ENCODE measurements around the gene GFPT2.

The GFPT2 gene

DNA sequence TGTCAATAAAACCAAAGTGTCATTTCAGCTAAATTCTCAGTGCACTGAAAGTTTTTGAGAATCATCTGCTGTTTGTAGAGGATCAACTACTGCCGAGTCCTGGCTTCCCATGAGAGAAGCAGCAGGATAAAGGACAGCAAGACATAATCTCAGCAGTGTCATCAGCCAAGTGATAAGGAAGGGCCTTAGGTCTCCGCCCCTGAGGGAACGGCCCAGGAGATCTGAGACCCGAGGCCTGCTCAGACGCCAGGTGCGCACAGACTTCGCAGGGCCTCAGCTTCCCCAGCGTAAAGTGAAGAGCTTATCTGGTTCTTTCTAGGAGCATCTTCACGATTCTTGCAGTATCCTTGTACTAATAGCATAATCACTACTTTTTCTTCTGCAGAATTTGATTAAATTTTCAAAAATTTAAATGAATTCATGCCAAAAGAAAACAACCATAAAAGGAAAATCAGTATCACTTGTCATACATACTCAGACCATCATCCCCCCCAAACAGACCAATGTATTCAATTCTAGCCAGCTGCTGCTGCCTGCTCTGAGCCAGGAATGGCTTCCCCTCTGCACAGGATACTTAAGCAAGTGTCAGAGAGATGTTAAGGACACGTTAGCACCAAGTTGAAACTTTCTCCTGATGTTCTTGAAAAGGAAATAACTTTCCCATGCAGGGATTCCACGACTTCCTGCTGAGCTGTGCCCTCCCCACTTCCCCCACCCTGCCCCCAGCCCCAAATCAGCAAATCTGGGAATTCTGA is 2.2 kb downstream of the GFPT2 start:
- DNase-seq: no peak

DNA sequence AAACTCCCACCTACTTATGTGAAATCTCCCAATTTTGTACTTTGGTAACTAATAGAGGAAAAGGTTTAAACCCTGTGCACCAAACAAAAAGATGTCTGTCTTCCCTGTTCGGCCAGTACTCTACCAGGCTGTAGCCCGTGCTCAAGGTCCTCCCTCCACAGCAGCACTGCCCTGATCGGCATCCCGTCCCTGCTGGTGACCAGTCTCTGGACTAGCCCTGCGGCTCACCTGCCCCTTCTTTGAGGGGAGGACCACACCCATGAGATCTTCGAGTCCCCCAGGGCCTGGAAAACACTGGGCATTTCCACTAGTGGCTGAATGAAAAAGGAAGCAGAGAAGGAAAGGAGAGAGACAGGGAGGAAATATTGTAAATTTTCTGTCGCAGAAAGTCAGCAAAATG is 2.8 kb downstream of the GFPT2 start:
- DNase-seq: no peak

DNA sequence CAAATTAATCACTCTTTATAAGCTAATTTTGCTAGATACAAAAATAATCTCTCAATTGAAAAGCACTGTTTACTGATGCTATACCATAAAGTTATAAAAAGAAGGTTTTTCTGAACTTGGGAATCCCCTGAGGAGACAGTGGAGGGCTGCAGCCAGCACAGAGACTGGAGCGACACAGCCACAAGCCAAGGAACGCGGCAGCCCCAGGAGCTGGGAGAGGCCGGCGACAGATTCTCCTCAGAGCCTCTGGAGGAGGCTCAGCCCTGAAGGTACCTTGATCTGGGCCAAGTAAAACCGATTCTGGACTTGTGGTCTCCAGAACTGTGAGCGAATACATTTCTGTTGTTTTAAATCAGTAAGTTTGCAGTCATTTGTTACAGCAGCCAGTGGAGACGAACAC is 3.7 kb downstream of the GFPT2 start:
- no peak for DNase-seq

DNA sequence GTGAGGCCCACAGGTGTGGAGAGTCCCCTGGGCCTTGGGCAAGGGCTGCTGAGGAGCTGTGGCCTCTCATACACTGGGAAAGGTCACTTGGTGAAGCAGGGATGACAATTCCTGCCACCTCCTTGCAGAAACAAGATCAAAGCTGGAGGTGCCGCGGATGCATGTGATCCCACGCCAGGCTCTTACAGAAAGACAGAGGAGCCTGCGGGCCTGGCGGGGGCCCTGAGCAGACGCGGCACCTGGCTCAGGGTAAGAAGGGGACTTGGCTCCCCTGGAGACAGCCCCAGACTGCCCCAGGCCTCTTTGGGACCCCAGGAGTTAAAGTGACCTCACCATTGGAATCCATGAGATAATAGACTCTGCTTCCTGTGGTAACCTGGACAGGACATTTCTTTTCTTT is 4.8 kb downstream of the GFPT2 start:
- DNase-seq: no peak

DNA sequence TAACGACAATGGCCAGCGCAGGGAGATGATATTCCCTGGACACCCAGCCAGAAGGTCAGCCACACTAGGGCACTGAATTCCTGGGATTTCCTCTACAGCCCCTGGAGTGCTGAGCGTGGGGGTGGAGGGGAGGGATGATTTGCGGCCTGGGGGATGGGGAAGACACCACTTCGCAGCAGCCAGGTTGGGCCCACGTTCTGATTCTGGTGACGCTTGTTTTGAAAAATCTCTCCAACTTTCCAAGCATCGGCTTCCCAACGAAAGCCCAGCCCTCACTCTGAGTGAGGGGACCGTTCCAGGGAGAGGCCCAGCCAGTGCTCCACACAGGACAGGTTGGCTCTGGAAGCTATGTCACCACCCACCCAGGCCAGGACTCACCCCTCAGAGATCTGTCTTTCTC is 5.4 kb downstream of the GFPT2 start:
- no peak for DNase-seq

DNA sequence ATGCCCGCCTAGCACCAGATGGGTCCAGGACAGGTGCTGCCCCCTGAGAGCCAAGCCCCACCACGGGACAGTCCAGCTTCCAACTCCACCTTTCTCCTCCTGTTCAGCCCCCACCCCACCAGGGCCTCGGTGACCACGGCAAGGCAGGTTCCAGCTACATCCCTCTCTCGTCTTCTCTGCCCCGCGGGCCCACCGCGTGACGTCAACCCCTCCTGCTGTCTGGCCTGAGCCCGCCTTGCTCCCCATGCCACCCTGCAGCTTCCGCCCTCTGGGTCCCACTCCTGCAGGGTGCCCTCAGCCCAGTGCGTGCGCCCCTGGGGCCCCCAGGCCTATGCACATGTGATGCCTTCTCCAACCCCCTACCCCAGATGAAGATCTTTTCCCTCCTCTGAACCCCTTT is 6.8 kb downstream of the GFPT2 start:
- DNase-seq: no peak

GRCh38 chr5:180345781-180346180 is 7.4 kb downstream of the GFPT2 start:
- DNase-seq: no peak

DNA sequence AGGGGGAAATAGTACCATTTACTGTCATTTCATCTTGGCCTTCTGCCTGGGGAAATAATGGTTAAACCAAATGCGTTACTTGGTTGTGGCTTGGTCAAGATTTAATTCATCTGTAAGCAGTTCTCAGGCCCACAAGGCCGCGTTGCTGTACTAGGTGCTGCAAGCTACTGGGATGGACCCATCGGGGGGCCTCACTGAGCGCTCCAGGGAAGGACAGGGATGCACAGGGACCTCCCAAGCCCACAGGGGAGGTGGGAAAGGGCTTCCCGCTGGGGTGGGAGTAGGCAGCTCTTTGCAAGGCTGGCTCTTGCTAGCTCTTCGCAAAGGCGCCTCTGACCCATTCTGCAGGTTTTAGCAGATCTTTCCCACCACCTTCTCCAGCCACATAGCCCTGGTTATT is 8.0 kb downstream of the GFPT2 start:
- no peak for DNase-seq

DNA sequence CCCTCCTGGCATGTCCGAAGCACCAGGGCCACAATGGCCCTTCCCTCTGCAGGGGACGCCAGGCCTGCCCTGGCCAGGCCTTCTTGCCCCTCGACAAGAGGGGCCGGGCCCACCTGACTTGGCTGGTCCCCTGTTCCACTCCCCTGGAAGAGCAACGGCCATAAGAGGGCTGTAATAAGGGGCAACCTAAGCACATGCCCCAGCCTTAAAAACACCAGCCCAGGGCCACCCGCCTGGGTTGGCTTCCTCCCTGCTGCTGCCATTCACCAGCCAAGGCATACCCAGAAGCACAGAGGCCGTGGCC is 8.5 kb downstream of the GFPT2 start:
- no peak for DNase-seq

DNA sequence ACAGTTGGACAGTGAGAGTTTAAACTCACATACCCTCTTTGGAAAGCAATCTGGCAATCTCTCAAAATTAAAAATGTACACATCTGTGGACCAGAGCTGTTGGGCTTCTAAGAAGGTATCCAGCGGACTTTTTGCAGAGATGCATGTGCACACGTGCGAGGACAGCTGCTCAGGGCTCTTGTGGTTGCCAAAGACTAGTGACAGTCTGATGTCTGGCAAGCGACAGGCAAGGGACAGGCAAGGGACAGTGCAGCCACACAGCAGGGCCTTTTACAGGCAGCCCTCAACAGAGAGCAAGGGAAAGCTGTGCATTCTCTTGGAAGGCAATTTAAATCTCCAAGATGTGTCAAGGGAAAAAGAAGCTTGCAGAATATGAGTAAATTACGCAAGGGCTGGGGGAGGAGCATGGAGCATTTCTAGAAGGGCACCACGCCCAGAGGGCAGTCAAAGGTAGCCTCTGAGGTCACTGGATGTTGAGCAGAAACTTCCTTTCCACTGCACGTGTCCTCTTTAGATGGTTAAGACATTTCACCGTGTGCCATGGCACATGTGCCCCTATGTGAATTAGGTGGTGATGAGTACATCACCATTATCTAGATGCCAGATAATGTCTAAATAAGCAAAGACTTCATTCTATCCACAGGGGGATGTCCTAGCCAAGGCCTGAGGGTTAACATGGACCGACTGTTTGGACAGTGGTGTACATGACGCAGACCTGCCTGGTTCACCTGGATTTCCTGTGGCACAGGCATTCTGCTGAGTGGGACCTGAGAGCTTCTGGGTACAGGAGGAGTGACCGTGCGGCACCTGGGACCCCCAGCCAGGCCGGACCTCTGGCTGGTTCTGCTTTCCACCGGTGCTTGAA is 9.1 kb downstream of the GFPT2 start:
- DNase-seq: no peak

DNA sequence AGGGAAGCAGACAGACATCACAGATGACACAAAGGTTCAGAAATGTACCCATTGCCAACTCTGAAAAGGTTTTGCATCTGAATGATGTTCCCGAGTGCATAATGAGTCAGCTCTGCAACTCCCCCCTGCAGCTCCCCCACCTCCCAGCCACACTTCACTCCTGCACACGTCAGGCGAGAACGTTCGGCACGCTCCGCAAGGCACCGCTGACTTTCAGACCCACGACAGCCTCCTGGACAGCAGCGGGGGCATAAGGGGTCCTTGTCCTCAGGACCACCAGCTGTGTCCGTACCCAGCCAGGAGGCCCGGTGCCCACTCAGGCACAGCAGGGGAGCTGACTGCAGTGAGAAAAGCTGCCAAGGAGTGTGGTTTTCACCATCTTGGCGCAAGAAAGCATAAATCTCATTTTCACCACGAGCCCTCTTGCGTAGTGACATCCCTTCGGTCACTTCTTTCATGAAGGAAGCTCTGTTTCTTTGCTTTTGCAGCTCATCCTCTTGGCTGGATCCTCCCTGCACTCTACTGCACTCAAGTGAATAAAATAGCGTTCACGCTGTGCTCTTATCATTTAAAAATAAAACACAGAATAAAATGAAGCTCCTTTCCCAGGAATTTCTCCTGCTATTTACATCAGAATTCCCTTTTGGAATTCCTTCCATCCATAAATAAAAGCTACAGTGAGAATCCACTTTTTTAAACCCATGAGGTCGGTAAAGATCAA is 9.9 kb downstream of the GFPT2 start:
- no peak for DNase-seq

DNA sequence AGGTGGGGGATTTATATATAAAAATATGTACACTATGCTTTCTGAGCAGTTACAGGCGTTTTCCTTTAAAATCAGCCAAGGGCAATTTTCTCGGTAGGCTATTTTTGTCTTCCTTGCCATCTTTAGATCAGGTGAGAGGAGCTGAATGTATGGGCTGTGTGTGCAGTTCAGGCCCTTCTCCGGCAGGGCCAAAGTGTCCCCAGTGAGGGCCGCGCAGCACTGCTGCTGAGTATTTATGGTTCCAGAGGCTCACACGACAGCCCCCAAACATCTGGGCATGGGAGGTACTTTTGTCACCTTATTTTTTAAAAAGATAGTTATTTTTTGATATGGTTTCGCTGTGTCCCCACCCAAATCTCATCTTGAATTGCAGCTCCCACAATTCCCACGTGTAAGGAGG is 11.5 kb downstream of the GFPT2 start:
- DNase-seq: no peak

DNA sequence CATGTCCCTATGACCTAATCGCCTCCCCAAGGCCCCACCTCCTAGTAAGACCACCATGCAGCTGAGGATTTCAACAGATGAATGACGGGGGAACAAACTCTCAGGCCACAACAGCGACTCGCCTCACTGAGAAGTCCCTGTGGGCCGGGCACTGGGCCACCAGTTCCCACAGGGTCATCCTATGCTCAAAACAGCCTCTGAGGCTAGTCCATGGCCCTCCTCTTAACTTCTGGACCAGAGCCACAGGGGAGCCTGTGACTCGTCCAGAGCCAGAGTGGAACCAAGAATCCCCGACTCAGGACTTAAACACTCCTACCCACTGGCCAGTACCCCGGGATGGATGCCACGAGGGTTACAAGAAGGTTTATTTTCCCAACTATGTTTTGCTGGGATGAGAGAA is 12.3 kb downstream of the GFPT2 start:
- DNase-seq: no peak

DNA sequence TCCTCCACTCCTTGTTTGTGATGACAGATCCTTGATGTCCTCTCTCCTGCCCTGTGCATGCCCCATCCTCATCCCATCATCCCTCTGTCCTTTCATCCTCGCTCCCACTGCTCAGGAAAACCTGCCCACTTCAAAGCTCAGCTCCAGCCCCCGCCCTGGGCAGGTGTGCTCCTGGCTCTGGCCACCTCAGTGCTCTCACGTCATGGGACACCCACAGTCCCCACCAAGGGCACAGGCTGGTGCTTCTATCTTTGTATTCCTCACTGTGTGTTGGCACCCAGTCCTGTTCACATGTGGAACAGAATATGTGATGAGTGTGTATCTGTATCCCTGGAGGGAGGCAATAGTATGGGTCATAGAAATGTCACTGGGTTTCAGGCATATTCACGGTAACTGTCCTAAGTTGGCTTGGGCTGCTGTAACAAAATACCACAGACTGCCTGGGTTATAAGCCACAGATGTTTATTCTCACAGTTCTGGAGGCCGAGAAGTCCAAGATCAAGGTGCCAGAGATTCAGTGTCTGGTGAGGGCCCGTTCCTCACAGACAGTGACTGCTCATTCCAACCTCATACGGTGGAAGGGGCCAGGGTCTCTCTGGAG is 13.5 kb downstream of the GFPT2 start:
- DNase-seq: no peak

DNA sequence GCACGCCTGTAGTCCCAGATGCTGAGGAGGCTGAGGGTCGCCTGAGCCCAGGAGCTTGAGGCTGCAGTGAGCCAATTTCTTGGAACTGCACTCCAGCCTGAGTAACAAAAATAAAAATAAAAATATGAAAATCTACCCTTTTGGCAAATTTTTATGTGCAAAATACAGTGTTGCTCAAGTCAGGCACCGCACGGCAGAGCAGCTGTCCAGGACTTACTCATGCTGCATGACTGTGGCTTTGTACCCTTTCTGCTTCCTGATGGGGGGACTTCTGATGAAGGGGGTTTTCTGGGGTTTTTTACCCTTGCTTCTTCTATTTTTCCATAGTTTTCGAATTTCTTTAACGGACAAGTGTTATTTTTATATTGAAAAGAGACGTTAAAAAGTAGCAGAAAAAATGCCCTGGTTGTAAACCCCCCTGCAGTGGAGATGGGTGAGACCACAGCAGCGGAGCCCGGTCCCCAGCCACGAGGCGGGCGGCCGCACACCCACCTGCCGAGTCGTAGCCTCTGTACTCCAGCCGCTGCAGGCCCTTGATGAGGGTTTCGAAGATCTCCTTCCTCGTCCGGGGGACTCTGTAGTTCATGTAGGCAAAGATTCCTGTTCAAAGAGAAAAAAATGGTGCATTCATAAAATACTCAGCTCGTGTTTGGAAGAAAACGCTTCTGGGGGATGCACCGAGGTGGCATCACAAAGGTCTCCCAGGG is 15.0 kb downstream of the GFPT2 start:
- no peak for DNase-seq

GRCh38 chr5:180336234-180337020 is 16.7 kb downstream of the GFPT2 start:
- no peak for DNase-seq

DNA sequence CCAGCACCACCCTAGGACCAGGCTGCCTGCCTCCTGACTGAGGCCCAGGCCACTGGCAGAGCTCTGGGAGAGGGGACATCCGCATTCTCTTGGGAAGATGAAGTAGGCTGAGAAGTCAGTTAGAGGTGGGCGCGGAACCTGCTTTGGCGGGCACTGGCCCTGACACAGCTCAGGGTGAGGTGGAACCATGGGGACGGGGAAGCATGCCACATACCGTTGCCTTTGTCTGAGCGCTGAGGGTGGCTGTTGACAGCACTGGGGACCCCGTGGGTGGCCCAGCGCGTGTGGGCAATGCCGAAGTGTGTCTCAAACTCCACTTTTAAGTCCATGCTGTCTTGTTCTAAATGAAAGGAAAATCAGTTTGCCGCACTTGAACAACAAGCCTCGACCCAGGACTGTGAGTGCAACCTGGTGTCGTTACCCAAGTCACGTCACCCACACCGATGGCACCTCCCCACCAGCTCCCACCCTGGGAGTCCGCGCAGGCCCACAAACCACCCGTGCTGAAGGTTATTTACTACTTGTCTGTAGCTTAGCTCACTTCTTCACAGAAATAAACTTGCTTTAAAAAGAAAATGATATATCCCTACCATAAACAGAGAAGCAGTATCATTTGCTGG is 17.4 kb downstream of the GFPT2 start:
- no peak for DNase-seq

DNA sequence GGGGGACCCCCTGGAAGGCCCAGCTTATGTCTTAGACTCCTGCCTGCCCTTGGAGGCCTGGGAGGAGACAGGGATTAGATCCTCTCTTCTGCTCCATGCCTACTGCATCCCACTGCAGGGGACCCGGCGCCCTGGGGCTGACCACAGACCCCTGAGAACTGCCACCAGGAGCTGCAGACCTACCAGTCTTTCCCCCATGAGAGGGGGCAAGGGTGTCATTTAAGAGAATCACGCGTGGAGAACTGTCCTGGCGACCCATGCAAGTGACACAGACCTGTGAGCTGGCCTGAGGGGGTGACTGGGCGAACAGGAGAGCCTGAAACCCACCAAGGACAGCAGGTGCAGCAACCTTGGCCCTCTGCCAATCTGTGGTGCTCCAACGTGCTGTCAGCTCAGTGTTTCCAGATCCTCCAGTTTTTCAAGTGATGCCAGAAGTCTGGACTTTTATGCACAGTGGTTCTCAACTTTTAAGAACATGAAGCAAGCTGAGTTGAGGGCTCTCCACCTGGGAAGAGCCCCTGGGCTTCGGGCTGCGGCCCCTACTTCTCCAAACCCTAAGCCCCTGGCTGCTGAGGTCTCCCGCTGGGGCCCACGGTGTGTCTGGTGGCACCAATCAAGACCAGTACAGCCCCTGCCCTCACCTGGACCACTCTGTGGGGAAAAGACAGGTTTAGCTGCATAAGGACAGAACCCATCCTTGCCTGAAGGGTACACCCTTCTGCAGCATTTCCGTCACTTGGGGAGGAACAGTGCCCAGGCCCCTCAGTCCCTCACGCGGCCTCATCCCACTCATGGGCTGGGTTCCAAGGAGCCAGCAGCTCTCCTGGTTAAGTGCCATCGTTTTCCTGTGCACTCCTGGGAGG is 18.2 kb downstream of the GFPT2 start:
- no peak for DNase-seq

DNA sequence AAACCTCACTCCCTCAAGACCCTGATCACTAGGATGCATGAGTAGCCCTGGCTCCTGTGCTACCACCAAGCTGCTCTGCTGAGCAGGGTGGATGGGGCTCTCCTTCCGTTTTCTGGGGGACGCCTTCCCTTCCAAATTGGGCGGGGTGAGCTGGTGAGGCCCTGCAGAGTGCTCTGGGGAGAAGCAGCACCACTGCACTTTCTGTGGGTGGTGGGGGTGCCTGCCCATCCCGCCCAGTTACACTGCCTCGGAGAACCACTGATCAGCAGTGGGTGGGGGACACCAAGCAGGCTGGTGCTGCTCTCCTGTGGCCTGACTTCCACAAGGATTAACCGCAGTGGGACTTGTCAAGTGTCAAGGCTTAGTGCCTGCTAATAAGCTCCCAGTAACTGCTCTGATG is 19.0 kb downstream of the GFPT2 start:
- DNase-seq: no peak

GRCh38 chr5:180333661-180334060 is 19.5 kb downstream of the GFPT2 start:
- DNase-seq: no peak

GRCh38 chr5:180332861-180333260 is 20.3 kb downstream of the GFPT2 start:
- no peak for DNase-seq

Data from hippocampal formation (tissue), 2 donors.